K562 (cell line): ENCODE results near the gene LCE2B. TPM values are rescaled to one million over a fixed set of nuclear protein-coding genes. Genes with fewer than 3 reads are reported as not detected.
A peak's percentile ranks its signal among the peaks of the same experiment; 100 is the strongest.

Experiments
- MAFG ChIP-seq: fragments of 450-650 bp; conservative IDR thresholded peaks from 2 replicates; pipeline ENCODE4 v1.6.1; 2016; ENCODE audit warnings: missing genetic modification characterization, missing compliant biosample characterization
- polyA plus RNA-seq, 8 experiments: library from polyadenylated mRNA; depleted of rRNA in 4 of 8; stranded (reverse) in 5 of 8; unstranded in 3 of 8; fragments of >200 nt; fragmentation: Nextera tagmentation in 2 of 8; fragmentation: Illumina TruSeq in 1 of 8; extraction: Ambion mirVana in 2 of 8; extraction: Trizol in 1 of 8; gene quantifications; 2 replicates each; pipeline versions ENCODE4 v1.2.1 to v1.2.3, GENCODE V29; 2011 to 2014; ENCODE audit warnings: inconsistent platforms in 1 of 8, missing spikeins in 1 of 8
- total RNA-seq, 7 experiments: library from RNA; depleted of rRNA in 6 of 7; stranded (reverse); fragments of >200 nt in 6 of 7; fragmentation: Illumina TruSeq in 2 of 7; extraction: Trizol in 2 of 7; gene quantifications; 2 replicates each; pipeline versions ENCODE4 v1.2.1 to v1.2.3, GENCODE V29; 2011 to 2021; ENCODE audit warnings: low replicate concordance in 1 of 7
- TF ChIP-seq, protein P1 (sequence below), 2 experiments: fragments of 450-650 bp; formaldehyde crosslinking in 1 of 2; IDR thresholded peaks; 2 replicates each; pipeline versions ENCODE4 v1.4.0 to v1.6.1; 2014 to 2020; ENCODE audit warnings: mild to moderate bottlenecking in 2 of 2, borderline replicate concordance in 1 of 2, low read depth in 1 of 2

LCE2B gene
- total and polyA plus RNA-seq, 9 of the 15 experiments (the other 6 are each of a cell fraction or from before 2014, with no cell fraction given) = not detected

DNA sequence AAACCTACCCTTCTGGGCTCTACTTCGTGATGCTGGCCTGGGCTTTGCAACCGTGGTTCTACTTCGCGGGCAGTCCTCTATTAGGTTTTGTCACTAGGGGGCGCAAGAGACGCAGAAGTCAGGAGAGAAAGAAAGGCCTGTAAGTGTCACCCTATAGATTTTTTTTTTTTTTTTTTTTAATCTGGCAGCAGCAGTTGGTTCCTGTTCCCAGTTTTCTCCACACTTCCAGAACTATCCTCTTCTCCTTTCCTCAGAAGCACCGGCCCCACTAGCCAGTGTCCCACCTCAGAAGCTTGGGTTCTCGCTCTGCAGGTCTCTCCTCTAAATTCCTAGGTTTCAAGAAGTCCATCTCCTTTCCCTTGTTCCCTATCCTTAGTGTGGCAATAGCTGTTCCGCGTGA is 31.8 kb upstream of the LCE2B start (continued):
- TF ChIP-seq, protein P1, sequence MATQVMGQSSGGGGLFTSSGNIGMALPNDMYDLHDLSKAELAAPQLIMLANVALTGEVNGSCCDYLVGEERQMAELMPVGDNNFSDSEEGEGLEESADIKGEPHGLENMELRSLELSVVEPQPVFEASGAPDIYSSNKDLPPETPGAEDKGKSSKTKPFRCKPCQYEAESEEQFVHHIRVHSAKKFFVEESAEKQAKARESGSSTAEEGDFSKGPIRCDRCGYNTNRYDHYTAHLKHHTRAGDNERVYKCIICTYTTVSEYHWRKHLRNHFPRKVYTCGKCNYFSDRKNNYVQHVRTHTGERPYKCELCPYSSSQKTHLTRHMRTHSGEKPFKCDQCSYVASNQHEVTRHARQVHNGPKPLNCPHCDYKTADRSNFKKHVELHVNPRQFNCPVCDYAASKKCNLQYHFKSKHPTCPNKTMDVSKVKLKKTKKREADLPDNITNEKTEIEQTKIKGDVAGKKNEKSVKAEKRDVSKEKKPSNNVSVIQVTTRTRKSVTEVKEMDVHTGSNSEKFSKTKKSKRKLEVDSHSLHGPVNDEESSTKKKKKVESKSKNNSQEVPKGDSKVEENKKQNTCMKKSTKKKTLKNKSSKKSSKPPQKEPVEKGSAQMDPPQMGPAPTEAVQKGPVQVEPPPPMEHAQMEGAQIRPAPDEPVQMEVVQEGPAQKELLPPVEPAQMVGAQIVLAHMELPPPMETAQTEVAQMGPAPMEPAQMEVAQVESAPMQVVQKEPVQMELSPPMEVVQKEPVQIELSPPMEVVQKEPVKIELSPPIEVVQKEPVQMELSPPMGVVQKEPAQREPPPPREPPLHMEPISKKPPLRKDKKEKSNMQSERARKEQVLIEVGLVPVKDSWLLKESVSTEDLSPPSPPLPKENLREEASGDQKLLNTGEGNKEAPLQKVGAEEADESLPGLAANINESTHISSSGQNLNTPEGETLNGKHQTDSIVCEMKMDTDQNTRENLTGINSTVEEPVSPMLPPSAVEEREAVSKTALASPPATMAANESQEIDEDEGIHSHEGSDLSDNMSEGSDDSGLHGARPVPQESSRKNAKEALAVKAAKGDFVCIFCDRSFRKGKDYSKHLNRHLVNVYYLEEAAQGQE (IDR thresholded peaks at IDR 0.05; ENCODE audit: borderline replicate concordance) = 0 out of 2 replicates have a peak, but pooled peaks have one; percentile 7
- TF ChIP-seq, protein P1 (CRISPR knock-in tag; IDR thresholded peaks at IDR 0.05; ENCODE audit: low read depth) = no peak
- TF ChIP-seq MAFG (tag) = no peak
